CD14-positive monocyte (primary cell): Measurements from ENCODE around the gene FUZ. TPM values are rescaled to one million over a fixed set of nuclear protein-coding genes. Genes with fewer than 3 reads are reported as not detected.

ENCODE experiments used
- DNase-seq, 3 donors: peaks; one replicate each; pipeline ENCODE4 v3.0.0-alpha.2; 2011 to 2022
- H2AFZ ChIP-seq: 2 replicates; pipeline ENCODE4 v1.6.0; 2012; ENCODE audit warnings: mild to moderate bottlenecking, low read depth, low read length, inconsistent platforms; ENCODE audit not compliant: insufficient read depth, poor library complexity, severe bottlenecking
- H3K27ac ChIP-seq, 2 donors: 1 replicate in 1 of 2; 2 replicates in 1 of 2; pipeline ENCODE4 v1.5.1; 2012 to 2013; ENCODE audit warnings: low read length in 2 of 2, control low read depth in 1 of 2, inconsistent platforms in 1 of 2, low read depth in 1 of 2, mild to moderate bottlenecking in 1 of 2
- H3K27me3 ChIP-seq, 2 donors: one replicate each; pipeline versions ENCODE4 v1.6.0 to v1.6.1; 2011 to 2013; ENCODE audit warnings: low read length in 2 of 2; ENCODE audit not compliant: control insufficient read depth in 2 of 2, insufficient read depth in 2 of 2
- H3K36me3 ChIP-seq, 2 donors: replicated peaks in 1 of 2; 1 replicate in 1 of 2; 2 replicates in 1 of 2; pipeline versions ENCODE4 v1.5.1 to v1.6.1; 2012 to 2013; ENCODE audit warnings: low read length in 2 of 2, control low read depth in 1 of 2, inconsistent platforms in 1 of 2, mild to moderate bottlenecking in 1 of 2; ENCODE audit not compliant: insufficient read depth in 2 of 2, control insufficient read depth in 1 of 2
- H3K4me1 ChIP-seq, 2 donors: 1 replicate in 1 of 2; 2 replicates in 1 of 2; pipeline versions ENCODE4 v1.5.1 to v1.6.1; 2012 to 2013; ENCODE audit warnings: low read length in 2 of 2, control low read depth in 1 of 2, inconsistent platforms in 1 of 2, mild to moderate bottlenecking in 1 of 2, moderate library complexity in 1 of 2; ENCODE audit not compliant: insufficient read depth in 2 of 2, control insufficient read depth in 1 of 2
- H3K4me2 ChIP-seq: replicated peaks from 2 replicates; pipeline ENCODE3; 2012; ENCODE audit warnings: low read length, moderate library complexity, mild to moderate bottlenecking; ENCODE audit not compliant: poor library complexity, severe bottlenecking; ENCODE audit errors: extremely low read depth
- H3K4me3 ChIP-seq, 3 experiments: fragments of 200-600 bp in 1 of 3; sonication (generic) in 1 of 3; replicated peaks in 1 of 3; 1 replicate in 2 of 3; 2 replicates in 1 of 3; pipeline ENCODE4 v1.5.1; 2011 to 2013; ENCODE audit warnings: low read length in 3 of 3, mild to moderate bottlenecking in 3 of 3, control low read depth in 2 of 3, low read depth in 2 of 3, inconsistent platforms in 1 of 3, moderate library complexity in 1 of 3
- H3K79me2 ChIP-seq: 2 replicates; pipeline ENCODE4 v1.6.0; 2012; ENCODE audit warnings: mild to moderate bottlenecking, control low read depth, inconsistent platforms, low read length, moderate library complexity; ENCODE audit not compliant: insufficient read depth
- H3K9ac ChIP-seq: 2 replicates; pipeline ENCODE4 v1.6.0; 2017; ENCODE audit warnings: low read length, mild to moderate bottlenecking; ENCODE audit not compliant: insufficient read depth, poor library complexity, severe bottlenecking
- H3K9me3 ChIP-seq, 2 donors: replicated peaks in 1 of 2; 1 replicate in 1 of 2; 2 replicates in 1 of 2; pipeline versions ENCODE4 v1.5.1 to v1.6.1; 2012 to 2013; ENCODE audit warnings: low read length in 2 of 2, control low read depth in 1 of 2; ENCODE audit not compliant: control insufficient read depth in 1 of 2, insufficient read depth in 1 of 2
- H4K20me1 ChIP-seq: 2 replicates; pipeline ENCODE4 v1.6.0; 2012; ENCODE audit warnings: mild to moderate bottlenecking, low read length, control low read depth, moderate library complexity; ENCODE audit not compliant: insufficient read depth
- H3K27ac Mint-ChIP-seq, 7 donors: one replicate each; pipeline ENCODE4 v1.8.0; 2020; ENCODE audit warnings: mild to moderate bottlenecking in 7 of 7, mixed read lengths in 7 of 7, moderate library complexity in 6 of 7, inconsistent platforms in 2 of 7
- H3K27me3 Mint-ChIP-seq, 3 donors: one replicate each; pipeline ENCODE4 v1.8.0; 2021 to 2022; ENCODE audit warnings: low read depth in 3 of 3, mild to moderate bottlenecking in 3 of 3, mixed read lengths in 3 of 3, moderate library complexity in 3 of 3, inconsistent platforms in 1 of 3
- H3K36me3 Mint-ChIP-seq, 2 donors: one replicate each; pipeline ENCODE4 v1.8.0; 2020; ENCODE audit warnings: mixed read lengths in 2 of 2, inconsistent platforms in 1 of 2, mild to moderate bottlenecking in 1 of 2
- H3K4me1 Mint-ChIP-seq: one replicate; pipeline ENCODE4 v1.8.0; 2020; ENCODE audit warnings: mild to moderate bottlenecking, mixed read lengths
- H3K4me3 Mint-ChIP-seq, 2 donors: one replicate each; pipeline ENCODE4 v1.8.0; 2020; ENCODE audit warnings: mild to moderate bottlenecking in 2 of 2, mixed read lengths in 2 of 2, moderate library complexity in 1 of 2
- H3K9me3 Mint-ChIP-seq, 7 donors: one replicate each; pipeline ENCODE4 v1.8.0; 2020 to 2022; ENCODE audit warnings: mixed read lengths in 7 of 7, mild to moderate bottlenecking in 6 of 7, moderate library complexity in 6 of 7, inconsistent platforms in 2 of 7
- WGBS: methylation state at CpG from one replicate; pipeline ENCODE4 v1.1.5; 2013; ENCODE audit warnings: missing lambda C conversion rate; ENCODE audit not compliant: insufficient coverage; 5-methylcytosine and 5-hydroxymethylcytosine counted together
- intact Hi-C, 2 donors: fragments of 100-400 bp; cut with micrococcal nuclease; formaldehyde crosslinking; loops; one replicate each; pipeline versions ENCODE4 v1.15.0 to v1.15.1; 2023
- polyA plus RNA-seq, 3 donors: library from polyadenylated mRNA; depleted of rRNA in 1 of 3; unstranded in 2 of 3; stranded (reverse) in 1 of 3; fragments of 300-500 nt in 2 of 3; fragments of >200 nt in 1 of 3; fragmentation: Illumina TruSeq in 2 of 3; gene quantifications; 1 replicate in 2 of 3; 2 replicates in 1 of 3; pipeline ENCODE4 v1.2.3, GENCODE V29; 2012 to 2021
- small RNA-seq: library from RNA; depleted of rRNA; stranded (forward); fragments of <200 nt; gene quantifications from one replicate; pipeline ENCODE3, GENCODE V24; 2012; ENCODE audit warnings: low read depth; ENCODE audit not compliant: insufficient read length
- TF ChIP-seq, protein P1 (sequence below): fragments of 200-600 bp; IDR thresholded peaks from one replicate; pipeline ENCODE4 v1.8.0; 2022; ENCODE audit warnings: antibody characterized with exemption, mild to moderate bottlenecking

Gene FUZ
- polyA plus RNA-seq, 3 donors, result 5.3 to 16.7 (median 5.3) TPM

DNA sequence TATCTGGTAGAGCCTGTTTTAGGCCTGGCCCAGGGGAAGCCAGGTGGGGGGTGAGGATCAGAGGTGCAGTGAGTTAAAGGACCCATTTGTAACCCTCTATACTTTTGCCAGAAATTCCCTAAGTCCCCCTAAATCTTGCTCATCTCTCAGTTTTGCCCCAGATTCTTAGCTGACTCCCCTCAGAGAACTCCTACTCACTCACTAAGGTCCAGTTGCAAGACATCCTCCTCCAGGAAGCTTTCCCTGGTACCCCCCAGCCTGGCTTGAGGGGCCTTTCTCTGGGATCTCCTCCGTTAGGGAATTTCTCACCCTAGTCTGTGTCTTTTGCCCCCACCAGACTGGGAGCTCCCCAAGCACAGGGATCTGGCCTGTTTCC, 51.9 kb downstream of the FUZ start:
- Histone ChIP-seq H2AFZ (peak overlapping the region; percentile 29), H3K9me3 (peaks cover 1% of the 10 kb centered on the region in 2 donors), H3K27ac (peak overlapping the region; percentile 8 to 78), H3K27me3 (no peaks in the 10 kb centered on the region), H3K9ac (no peak overlapping the region), H4K20me1 (no peaks in the 10 kb centered on the region), H3K4me2 (no peak overlapping the region), H3K4me1 (peaks cover 11 to 19% of the 10 kb centered on the region in 2 donors), H3K4me3 (no peak overlapping the region), H3K79me2 (no peaks in the 10 kb centered on the region), H3K36me3 (no peaks in the 10 kb centered on the region)
- H3K27ac Mint-ChIP-seq, result peak overlapping the region; percentile 24 to 83 (median 72)
- H3K36me3 Mint-ChIP-seq, result no peaks in the 10 kb centered on the region
- peak overlapping the region in 1 of 2 donors; percentile 59 for H3K4me3 Mint-ChIP-seq
- DNase-seq, result no peak
- peaks cover 0 to 6% (median 2%) of the 10 kb centered on the region in 7 donors for H3K9me3 Mint-ChIP-seq
- WGBS, result no CpG with 5 or more reads among the region's 1 CpG
- peaks cover 22% of the 10 kb centered on the region for H3K4me1 Mint-ChIP-seq
- intact Hi-C loops, result no loop called here
- H3K27me3 Mint-ChIP-seq, result peaks cover 0 to 8% (median 6%) of the 10 kb centered on the region in 3 donors
- TF ChIP-seq, protein P1, sequence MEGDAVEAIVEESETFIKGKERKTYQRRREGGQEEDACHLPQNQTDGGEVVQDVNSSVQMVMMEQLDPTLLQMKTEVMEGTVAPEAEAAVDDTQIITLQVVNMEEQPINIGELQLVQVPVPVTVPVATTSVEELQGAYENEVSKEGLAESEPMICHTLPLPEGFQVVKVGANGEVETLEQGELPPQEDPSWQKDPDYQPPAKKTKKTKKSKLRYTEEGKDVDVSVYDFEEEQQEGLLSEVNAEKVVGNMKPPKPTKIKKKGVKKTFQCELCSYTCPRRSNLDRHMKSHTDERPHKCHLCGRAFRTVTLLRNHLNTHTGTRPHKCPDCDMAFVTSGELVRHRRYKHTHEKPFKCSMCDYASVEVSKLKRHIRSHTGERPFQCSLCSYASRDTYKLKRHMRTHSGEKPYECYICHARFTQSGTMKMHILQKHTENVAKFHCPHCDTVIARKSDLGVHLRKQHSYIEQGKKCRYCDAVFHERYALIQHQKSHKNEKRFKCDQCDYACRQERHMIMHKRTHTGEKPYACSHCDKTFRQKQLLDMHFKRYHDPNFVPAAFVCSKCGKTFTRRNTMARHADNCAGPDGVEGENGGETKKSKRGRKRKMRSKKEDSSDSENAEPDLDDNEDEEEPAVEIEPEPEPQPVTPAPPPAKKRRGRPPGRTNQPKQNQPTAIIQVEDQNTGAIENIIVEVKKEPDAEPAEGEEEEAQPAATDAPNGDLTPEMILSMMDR, result no peak

DNA sequence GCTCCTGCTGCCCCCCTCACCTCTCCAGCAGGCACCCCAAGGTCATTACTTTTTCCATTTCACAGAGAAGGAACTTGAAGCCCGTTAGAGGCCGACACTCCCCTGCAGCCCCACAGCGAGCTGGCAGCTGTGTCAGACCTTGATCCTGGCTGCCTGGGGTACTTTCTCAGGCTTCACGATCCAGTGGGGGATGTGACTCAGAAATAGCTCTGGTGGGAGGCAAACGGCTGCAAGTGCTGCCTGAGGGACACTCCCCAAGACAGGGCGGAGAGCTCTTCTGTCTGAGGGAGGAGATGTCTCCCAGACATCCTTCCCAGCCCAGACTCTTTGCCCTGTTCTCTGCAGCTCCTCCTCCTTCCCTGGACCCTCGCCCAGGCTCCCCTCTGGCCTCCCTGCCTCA, 54.8 kb downstream of the FUZ start:
- Mint-ChIP-seq H3K36me3 (no peaks in the 10 kb centered on the region), H3K4me3 (no peak overlapping the region), H3K9me3 (peaks cover 6 to 18% (median 15%) of the 10 kb centered on the region in 7 donors), H3K27ac (peak overlapping the region in 1 of 7 donors; percentile 21), H3K4me1 (peaks cover 12% of the 10 kb centered on the region), H3K27me3 (peaks cover 0 to 9% (median 8%) of the 10 kb centered on the region in 3 donors)
- H3K4me2 ChIP-seq, result no peak overlapping the region
- no peaks in the 10 kb centered on the region for H3K79me2 ChIP-seq
- peak overlapping the region; percentile 16 for H2AFZ ChIP-seq
- WGBS, result 53% methylated on average over 7 of the region's 7 CpGs
- H3K36me3 ChIP-seq, result no peaks in the 10 kb centered on the region
- H3K9me3 ChIP-seq, result peaks cover 8 to 12% of the 10 kb centered on the region in 2 donors
- intact Hi-C loops, result no loop called here
- no peak overlapping the region for H3K9ac ChIP-seq
- TF ChIP-seq, protein P1, result no peak
- H3K27ac ChIP-seq, result no peak overlapping the region
- no peaks in the 10 kb centered on the region for H3K27me3 ChIP-seq
- H4K20me1 ChIP-seq, result no peaks in the 10 kb centered on the region
- no peak for DNase-seq
- H3K4me1 ChIP-seq, result peaks cover 0 to 9% of the 10 kb centered on the region in 2 donors
- H3K4me3 ChIP-seq, result no peak overlapping the region

Small RNAs within 50 kb of the gene (small RNA-seq; reads per million reads assigned to genes)
- gene MIR4749 (not detected), gene MIR6799 (not detected), gene RNU6-841P (not detected)

Other genes starting within 250 kb of the FUZ start
- 100 to 1,000 TPM in 1 of 3 donors, 10 to 100 TPM in 2; 63.4 to 120 (median 96.4) TPM for gene NOSIP, start 232.7 kb downstream of the FUZ start, polyA plus RNA-seq
- gene PRRG2, start 232.0 kb downstream of the FUZ start, polyA plus RNA-seq, result under 1 TPM in 1 of 3 donors, not detected in 2; 0.49 TPM
- gene PRR12, start 222.1 kb downstream of the FUZ start, polyA plus RNA-seq, result 1 to 10 TPM in 1 of 3 donors, under 1 TPM in 2; 0.04 to 3.3 (median 0.11) TPM
- gene RRAS, start 173.1 kb downstream of the FUZ start, polyA plus RNA-seq, result 10 to 100 TPM; 74.9 to 91.7 (median 80.0) TPM
- gene SCAF1, start 171.1 kb downstream of the FUZ start, polyA plus RNA-seq, result 1 to 10 TPM in 1 of 3 donors, under 1 TPM in 2; 0.39 to 7.5 (median 0.68) TPM
- gene IRF3, start 147.4 kb downstream of the FUZ start, polyA plus RNA-seq, result 100 to 1,000 TPM in 1 of 3 donors, 10 to 100 TPM in 2; 29.8 to 115 (median 41.1) TPM
- gene BCL2L12, start 147.4 kb downstream of the FUZ start, polyA plus RNA-seq, result 10 to 100 TPM in 1 of 3 donors, 1 to 10 TPM in 2; 5.7 to 10.3 (median 8.6) TPM
- gene PRMT1, start 136.0 kb downstream of the FUZ start, polyA plus RNA-seq, result 10 to 100 TPM; 60.1 to 94.4 (median 74.3) TPM
- 1 to 10 TPM in 1 of 3 donors, not detected in 2; 1.2 TPM for gene ADM5, start 123.7 kb downstream of the FUZ start, polyA plus RNA-seq
- gene CPT1C, start 122.2 kb downstream of the FUZ start, polyA plus RNA-seq, result not detected
- gene TSKS, start 50.0 kb downstream of the FUZ start, polyA plus RNA-seq, result under 1 TPM; 0.37 to 0.81 (median 0.51) TPM
- 100 to 1,000 TPM in 1 of 3 donors, 10 to 100 TPM in 2; 12.1 to 117 (median 15.1) TPM for gene AP2A1, start 46.3 kb downstream of the FUZ start, polyA plus RNA-seq
- 10 to 100 TPM; 13.9 to 52.9 (median 18.5) TPM for gene MED25, start 5.0 kb upstream of the FUZ start, polyA plus RNA-seq
- 10 to 100 TPM; 18.3 to 67.9 (median 31.2) TPM for gene PTOV1, start 37.9 kb upstream of the FUZ start, polyA plus RNA-seq
- gene PNKP, start 54.3 kb upstream of the FUZ start, polyA plus RNA-seq, result 10 to 100 TPM; 23.0 to 88.6 (median 30.2) TPM
- gene AKT1S1, start 64.1 kb upstream of the FUZ start, polyA plus RNA-seq, result 10 to 100 TPM in 1 of 3 donors, 1 to 10 TPM in 2; 5.4 to 18.2 (median 6.6) TPM
- 10 to 100 TPM in 1 of 3 donors, 1 to 10 TPM in 2; 3.1 to 48.2 (median 4.5) TPM for gene TBC1D17, start 64.4 kb upstream of the FUZ start, polyA plus RNA-seq
- gene IL4I1, start 83.6 kb upstream of the FUZ start, polyA plus RNA-seq, result 1 to 10 TPM; 5.6 to 7.6 (median 7.0) TPM
- 10 to 100 TPM in 1 of 3 donors, 1 to 10 TPM in 2; 5.8 to 22.1 (median 6.0) TPM for gene ATF5, start 115.9 kb upstream of the FUZ start, polyA plus RNA-seq
- gene NUP62, start 116.2 kb upstream of the FUZ start, polyA plus RNA-seq, result 10 to 100 TPM; 32.3 to 62.2 (median 48.6) TPM
- 1 to 10 TPM in 1 of 3 donors, under 1 TPM in 2; 0.28 to 2.2 (median 0.67) TPM for gene SIGLEC11, start 147.9 kb upstream of the FUZ start, polyA plus RNA-seq
- 10 to 100 TPM; 42.8 to 47.3 (median 46.8) TPM for gene VRK3, start 212.1 kb upstream of the FUZ start, polyA plus RNA-seq
- gene ZNF473, start 212.7 kb upstream of the FUZ start, polyA plus RNA-seq, result 1 to 10 TPM in 2 of 3 donors, under 1 TPM in 1; 0.73 to 2.3 (median 1.6) TPM